GM21717 (cell line): Measurements from ENCODE around the gene TRIOBP.
"Not testable (repeated sequence)": the region's sequence is repeated elsewhere in the genome, so short reads cannot be mapped to it uniquely, and the experiment has no call there.

Experiments
- ATAC-seq: cut with Tn5 transposase; IDR thresholded peaks from one replicate; pipeline ENCODE4 v1.9.1; 2021; ENCODE audit warnings: mild to moderate bottlenecking, moderate library complexity; ENCODE audit not compliant: unreplicated experiment

Gene TRIOBP

DNA sequence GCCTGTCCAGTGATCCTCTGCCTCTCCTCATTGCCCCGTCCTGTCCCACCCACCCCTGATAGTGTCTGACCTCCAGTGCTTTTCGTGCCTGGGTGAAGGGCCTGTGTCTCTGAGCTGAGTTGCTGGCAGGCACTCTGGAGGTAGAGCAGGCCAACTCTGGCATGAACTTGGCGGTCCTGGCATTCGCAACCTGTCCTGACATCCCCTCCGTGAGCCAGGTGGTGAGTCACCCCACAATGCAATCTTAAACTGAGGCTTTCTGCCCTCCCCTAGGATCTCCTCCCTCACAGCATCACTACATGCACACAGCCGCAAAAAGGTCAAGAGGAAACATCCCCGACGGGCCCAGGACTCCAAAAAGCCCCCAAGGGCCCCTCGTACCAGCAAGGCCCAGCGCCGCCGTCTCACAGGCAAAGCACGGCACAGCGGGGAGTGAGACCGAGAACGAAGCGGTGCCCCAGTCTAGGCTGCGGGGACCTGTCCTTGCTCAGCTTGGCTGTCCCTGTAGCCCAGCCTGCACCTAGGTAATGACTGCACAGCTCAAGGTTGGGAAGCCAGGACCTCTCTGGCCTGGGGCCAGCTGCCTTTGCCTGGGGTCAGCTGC, 5.8 kb upstream of the TRIOBP start:
- no peak for ATAC-seq

- ATAC-seq, result no peak
Observed at GRCh38 chr22:37692627-37693285, 4.1 kb upstream of the TRIOBP start.

DNA sequence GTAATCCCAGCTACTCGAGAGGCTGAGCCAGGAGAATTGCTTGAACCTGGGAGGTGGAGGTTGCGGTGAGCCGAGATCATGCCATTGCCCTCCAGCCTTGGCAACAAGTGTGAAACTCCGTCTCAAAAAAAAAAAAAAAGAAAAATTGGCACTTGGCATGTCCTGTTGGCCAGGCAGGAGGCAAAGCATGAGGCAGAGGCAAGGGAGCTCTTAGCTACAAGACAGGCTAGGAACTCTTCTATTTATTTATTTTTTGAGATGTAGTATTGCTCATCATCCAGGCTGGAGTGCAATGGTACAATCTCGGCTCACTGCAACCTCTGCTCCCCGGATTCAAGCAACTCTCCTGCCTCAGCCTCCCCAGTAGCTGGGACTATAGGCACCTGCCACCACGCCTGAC, 2.7 kb upstream of the TRIOBP start:
- not testable (repeated sequence) for ATAC-seq

- not testable (repeated sequence) for ATAC-seq
Observed at GRCh38 chr22:37696260-37696656, 590 bp upstream of the TRIOBP start.

GRCh38 chr22:37697538-37697835, 639 bp downstream of the TRIOBP start:
- no peak for ATAC-seq

GRCh38 chr22:37701141-37701786, 4.4 kb downstream of the TRIOBP start:
- no peak for ATAC-seq

- ATAC-seq, result no peak
Observed at GRCh38 chr22:37703906-37704305, 7.1 kb downstream of the TRIOBP start.

- no peak for ATAC-seq
Observed at GRCh38 chr22:37704645-37705044, 7.8 kb downstream of the TRIOBP start.

GRCh38 chr22:37705205-37705604, 8.4 kb downstream of the TRIOBP start:
- no peak for ATAC-seq

GRCh38 chr22:37708580-37709444, 12.0 kb downstream of the TRIOBP start:
- ATAC-seq, result no peak

- no peak for ATAC-seq
Observed at GRCh38 chr22:37709445-37709765, 12.6 kb downstream of the TRIOBP start.

GRCh38 chr22:37710675-37711074, 13.8 kb downstream of the TRIOBP start:
- ATAC-seq, result no peak

GRCh38 chr22:37711490-37711889, 14.6 kb downstream of the TRIOBP start:
- ATAC-seq, result no peak

- no peak for ATAC-seq
Observed at GRCh38 chr22:37713761-37714160, 16.9 kb downstream of the TRIOBP start.

DNA sequence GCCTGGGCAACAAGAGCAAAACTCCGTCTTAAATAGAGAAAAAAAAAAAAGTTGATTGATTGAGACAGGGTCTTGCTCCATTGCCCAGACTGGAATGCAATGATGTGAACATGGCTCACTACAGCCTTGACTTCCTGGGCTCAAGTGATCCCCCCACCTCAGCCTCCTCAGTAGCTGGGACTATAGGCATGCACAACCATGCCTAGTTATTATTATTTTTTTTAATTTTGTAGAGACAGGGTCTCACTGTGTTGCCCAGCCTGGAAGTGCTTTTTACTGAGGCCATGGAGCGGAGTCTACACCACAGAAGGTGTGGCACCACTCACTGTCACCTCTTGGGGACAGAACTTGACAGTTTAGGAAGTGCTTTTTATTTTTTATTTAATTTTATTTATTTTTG, 17.8 kb downstream of the TRIOBP start:
- no peak for ATAC-seq

- ATAC-seq, result no peak
Observed at GRCh38 chr22:37715760-37716159, 18.9 kb downstream of the TRIOBP start.

- no peak for ATAC-seq
Observed at GRCh38 chr22:37716708-37717107, 19.9 kb downstream of the TRIOBP start.

DNA sequence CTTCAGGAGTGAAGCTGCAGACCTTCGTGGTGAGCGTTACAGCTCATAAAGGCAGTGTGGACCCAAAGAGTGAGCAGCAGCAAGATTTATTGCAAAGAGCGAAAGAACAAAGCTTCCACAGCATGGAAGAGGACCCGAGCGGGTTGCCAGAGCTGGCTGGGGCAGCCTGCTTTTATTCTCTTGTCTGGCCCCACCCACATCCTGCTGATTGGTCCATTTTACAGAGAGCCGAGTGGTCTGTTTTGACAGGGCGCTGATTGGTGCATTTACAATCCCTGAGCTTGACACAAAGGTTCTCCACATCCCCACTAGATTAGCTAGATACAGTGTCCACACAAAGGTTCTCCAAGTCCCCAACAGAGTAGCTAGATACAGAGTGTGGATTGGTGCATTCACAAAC, 20.4 kb downstream of the TRIOBP start:
- ATAC-seq, result not testable (repeated sequence)

DNA sequence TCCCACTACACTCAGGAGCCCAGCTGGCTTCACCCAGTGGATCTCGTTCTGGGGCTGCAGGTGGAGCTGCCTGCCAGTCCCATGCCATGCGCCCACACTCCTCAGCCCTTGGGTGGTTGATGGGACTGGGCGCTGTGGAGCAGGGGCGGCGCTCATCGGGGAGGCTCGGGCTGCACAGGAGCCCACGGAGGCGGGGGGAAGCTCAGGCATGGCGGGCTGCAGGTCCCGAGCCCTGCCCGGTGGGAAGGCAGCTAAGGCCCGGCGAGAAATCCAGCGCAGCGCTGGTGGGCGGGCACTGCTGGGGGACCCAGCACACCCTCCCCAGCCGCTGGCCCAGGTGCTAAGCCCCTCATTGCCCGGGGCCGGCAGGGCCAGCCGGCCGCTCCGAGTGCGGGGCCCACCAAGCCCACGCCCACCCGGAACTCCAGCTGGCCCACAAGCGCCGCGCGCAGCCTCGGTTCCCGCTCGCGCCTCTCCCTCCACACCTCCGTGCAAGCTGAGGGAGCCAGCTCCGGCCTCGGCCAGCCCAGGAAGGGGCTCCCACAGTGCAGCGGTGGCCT, 21.0 kb downstream of the TRIOBP start:
- not testable (repeated sequence) for ATAC-seq

DNA sequence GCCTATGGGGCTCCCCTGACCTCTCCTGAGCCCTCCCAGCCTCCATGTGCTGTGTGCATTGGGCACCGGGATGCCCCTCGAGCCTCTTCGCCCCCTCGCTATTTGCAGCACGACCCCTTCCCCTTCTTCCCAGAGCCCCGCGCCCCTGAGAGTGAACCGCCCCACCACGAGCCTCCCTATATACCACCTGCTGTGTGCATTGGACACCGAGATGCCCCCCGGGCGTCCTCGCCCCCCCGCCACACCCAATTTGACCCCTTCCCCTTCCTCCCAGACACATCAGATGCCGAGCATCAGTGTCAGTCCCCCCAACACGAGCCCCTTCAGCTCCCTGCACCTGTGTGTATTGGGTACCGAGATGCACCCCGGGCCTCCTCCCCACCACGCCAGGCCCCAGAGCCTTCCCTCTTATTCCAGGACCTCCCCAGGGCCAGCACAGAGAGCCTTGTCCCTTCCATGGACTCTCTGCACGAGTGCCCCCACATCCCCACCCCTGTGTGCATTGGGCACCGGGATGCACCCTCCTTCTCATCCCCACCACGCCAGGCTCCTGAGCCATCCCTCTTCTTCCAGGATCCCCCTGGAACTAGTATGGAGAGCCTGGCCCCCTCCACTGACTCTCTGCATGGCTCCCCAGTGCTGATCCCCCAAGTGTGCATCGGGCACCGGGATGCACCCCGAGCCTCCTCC, 28.8 kb downstream of the TRIOBP start:
- no peak for ATAC-seq
